Testis (tissue), 2 donors: ENCODE data around the gene SLC35B3.

Source experiments
- POLR2A ChIP-seq: fragments of 450-650 bp; IDR thresholded peaks from one replicate; pipeline ENCODE4 v1.6.1; 2017; ENCODE audit warnings: antibody characterized with exemption, mild to moderate bottlenecking, moderate library complexity
- TF ChIP-seq, protein P1 (sequence below), 3 experiments: fragments of 450-650 bp in 2 of 3; fragments of 200-600 bp in 1 of 3; sonication (generic) in 1 of 3; IDR thresholded peaks; one replicate each; pipeline ENCODE4 v1.5.1; 2016 to 2019; ENCODE audit warnings: antibody characterized with exemption in 3 of 3, mild to moderate bottlenecking in 2 of 3, moderate library complexity in 1 of 3

GRCh38 chr6:8462169-8462568 is 26.8 kb upstream of the SLC35B3 start:
- TF ChIP-seq, protein P1, sequence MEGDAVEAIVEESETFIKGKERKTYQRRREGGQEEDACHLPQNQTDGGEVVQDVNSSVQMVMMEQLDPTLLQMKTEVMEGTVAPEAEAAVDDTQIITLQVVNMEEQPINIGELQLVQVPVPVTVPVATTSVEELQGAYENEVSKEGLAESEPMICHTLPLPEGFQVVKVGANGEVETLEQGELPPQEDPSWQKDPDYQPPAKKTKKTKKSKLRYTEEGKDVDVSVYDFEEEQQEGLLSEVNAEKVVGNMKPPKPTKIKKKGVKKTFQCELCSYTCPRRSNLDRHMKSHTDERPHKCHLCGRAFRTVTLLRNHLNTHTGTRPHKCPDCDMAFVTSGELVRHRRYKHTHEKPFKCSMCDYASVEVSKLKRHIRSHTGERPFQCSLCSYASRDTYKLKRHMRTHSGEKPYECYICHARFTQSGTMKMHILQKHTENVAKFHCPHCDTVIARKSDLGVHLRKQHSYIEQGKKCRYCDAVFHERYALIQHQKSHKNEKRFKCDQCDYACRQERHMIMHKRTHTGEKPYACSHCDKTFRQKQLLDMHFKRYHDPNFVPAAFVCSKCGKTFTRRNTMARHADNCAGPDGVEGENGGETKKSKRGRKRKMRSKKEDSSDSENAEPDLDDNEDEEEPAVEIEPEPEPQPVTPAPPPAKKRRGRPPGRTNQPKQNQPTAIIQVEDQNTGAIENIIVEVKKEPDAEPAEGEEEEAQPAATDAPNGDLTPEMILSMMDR (IDR thresholded peaks at IDR 0.05) = no peak
- no peak for TF ChIP-seq POLR2A
